ENCODE data around the gene RNF223. TPM values are rescaled to one million over a fixed set of nuclear protein-coding genes. Genes with fewer than 3 reads are reported as not detected.

Gene RNF223
- polyA plus RNA-seq, 1 experiment, result not detected

DNA sequence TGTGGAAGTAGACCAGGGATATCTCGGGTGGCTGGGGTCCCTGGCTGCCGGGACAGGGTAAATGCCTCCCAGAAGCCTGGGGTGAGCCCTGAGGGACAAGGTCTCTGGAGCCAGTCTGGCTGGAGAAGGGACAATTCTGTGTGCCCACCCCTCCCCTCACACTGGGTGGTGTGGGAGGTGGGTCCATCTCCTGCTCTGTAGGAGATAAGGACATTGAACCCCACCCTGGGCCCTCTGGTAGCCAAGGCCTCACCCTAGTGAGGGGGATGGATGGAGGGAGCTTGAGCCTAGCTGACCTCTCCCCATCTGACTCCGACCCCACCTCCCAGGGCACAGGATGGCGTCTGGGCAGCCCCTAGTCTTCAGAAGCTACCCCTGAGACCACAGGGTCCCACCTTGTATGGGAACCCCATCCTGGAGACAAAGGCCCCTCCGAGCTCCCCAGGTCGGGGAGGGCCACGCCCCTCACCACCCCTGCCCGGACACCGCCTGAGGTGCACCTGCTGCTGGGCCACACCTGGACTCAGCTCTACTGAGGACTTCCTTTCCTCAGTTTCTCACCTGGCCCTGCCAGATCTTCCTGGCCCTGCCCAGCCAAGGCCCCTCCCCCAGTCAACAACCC lies 49.8 kb downstream of the RNF223 start:
- no peak for DNase-seq (ENCODE audit: low read depth)
- Histone ChIP-seq H3K27me3 (ENCODE audit: control insufficient read depth, insufficient read depth, low read length) (no peaks in the 10 kb centered on the region), H3K4me3 (ENCODE audit: low read depth, low read length) (no peak overlapping the region), H3K36me3 (ENCODE audit: control insufficient read depth, insufficient read depth, low read length) (peaks cover 19% of the 10 kb centered on the region)
- ChIA-PET CTCF (interaction anchor here (0.6 to 4.7 kb wide), 5 partner anchors 8 to 267 kb away, joined by 3 to 20 read pairs (median 3); partner anchors contain the start of gene ISG15), POLR2A (no interaction called here)
- TF ChIP-seq, protein P1, sequence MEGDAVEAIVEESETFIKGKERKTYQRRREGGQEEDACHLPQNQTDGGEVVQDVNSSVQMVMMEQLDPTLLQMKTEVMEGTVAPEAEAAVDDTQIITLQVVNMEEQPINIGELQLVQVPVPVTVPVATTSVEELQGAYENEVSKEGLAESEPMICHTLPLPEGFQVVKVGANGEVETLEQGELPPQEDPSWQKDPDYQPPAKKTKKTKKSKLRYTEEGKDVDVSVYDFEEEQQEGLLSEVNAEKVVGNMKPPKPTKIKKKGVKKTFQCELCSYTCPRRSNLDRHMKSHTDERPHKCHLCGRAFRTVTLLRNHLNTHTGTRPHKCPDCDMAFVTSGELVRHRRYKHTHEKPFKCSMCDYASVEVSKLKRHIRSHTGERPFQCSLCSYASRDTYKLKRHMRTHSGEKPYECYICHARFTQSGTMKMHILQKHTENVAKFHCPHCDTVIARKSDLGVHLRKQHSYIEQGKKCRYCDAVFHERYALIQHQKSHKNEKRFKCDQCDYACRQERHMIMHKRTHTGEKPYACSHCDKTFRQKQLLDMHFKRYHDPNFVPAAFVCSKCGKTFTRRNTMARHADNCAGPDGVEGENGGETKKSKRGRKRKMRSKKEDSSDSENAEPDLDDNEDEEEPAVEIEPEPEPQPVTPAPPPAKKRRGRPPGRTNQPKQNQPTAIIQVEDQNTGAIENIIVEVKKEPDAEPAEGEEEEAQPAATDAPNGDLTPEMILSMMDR (IDR thresholded peaks at IDR 0.05; ENCODE audit: insufficient read depth, low read depth, low read length), result no peak

DNA sequence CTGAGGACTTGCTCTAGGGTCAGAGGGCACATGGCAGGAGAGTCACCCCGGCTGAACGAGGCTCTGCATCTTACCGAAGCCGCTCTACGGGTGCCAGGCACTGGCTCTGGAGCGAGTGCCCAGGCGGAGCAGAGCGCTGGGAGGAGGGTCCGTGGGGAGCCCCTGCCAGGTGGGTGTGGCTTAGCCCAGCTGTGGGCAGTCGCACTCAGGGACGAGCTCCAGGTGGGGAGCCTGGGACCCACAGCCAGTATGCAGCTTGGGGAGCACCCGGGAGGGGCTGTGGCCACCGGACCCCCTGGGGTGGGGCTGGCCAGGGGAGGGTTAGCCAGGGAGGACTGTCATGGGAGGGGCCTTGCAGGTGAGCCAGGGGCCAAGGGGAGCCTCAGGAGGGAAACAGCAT lies 50.4 kb downstream of the RNF223 start:
- POLR2A ChIA-PET, result no interaction called here
- H3K27me3 ChIP-seq (ENCODE audit: control insufficient read depth, insufficient read depth, low read length), result no peaks in the 10 kb centered on the region
- no peak overlapping the region for H3K4me3 ChIP-seq (ENCODE audit: low read depth, low read length)
- no peak for DNase-seq (ENCODE audit: low read depth)
- H3K36me3 ChIP-seq (ENCODE audit: control insufficient read depth, insufficient read depth, low read length), result peaks cover 19% of the 10 kb centered on the region
- TF ChIP-seq, protein P1 (IDR thresholded peaks at IDR 0.05; ENCODE audit: insufficient read depth, low read depth, low read length), result no peak
- CTCF ChIA-PET, result interaction anchor here (0.6 to 4.7 kb wide), 4 partner anchors 8 to 268 kb away, joined by 3 to 20 read pairs (median 6); partner anchors contain the start of gene ISG15

DNA sequence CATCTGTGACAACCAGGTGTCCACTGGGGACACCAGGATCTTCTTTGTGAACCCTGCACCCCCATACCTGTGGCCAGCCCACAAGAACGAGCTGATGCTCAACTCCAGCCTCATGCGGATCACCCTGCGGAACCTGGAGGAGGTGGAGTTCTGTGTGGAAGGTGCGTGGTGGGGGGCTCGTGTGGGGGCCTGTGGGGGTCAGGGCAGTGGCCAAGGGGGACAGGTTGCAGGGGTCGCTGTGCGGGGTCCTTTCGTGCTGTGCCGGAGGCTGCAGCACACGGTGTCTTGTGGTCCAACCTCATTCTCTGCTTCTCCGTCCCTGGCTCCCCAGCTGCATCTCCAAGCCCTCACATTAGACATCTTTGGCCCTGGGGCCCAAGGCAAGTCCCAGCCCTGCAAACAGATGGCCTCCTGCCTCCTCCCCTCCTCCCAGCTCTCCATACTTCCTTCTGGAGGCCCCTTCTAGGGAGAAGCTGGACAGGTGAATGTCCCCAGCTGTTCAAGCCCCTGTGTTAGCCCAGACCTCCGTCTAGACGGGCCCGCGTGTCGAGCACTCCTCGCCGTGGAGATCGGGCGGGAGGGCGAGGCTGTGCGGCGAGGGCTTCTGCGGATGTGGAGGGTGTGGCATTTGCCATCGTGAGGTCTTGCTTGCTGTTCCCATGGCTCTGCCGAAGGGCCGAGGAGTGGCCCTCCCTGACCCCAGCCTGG lies 51.6 kb downstream of the RNF223 start:
- Histone ChIP-seq H3K4me3 (ENCODE audit: low read depth, low read length) (no peak overlapping the region), H3K27me3 (ENCODE audit: control insufficient read depth, insufficient read depth, low read length) (no peaks in the 10 kb centered on the region), H3K36me3 (ENCODE audit: control insufficient read depth, insufficient read depth, low read length) (peaks cover 17% of the 10 kb centered on the region)
- no peak for DNase-seq (ENCODE audit: low read depth)
- POLR2A ChIA-PET, result no interaction called here
- TF ChIP-seq, protein P1 (IDR thresholded peaks at IDR 0.05; ENCODE audit: insufficient read depth, low read depth, low read length), result no peak
- CTCF ChIA-PET, result interaction anchor here (0.8 to 4.7 kb wide), 2 partner anchors 10 to 42 kb away, joined by 3 to 20 read pairs; no protein-coding TSS in a partner anchor

DNA sequence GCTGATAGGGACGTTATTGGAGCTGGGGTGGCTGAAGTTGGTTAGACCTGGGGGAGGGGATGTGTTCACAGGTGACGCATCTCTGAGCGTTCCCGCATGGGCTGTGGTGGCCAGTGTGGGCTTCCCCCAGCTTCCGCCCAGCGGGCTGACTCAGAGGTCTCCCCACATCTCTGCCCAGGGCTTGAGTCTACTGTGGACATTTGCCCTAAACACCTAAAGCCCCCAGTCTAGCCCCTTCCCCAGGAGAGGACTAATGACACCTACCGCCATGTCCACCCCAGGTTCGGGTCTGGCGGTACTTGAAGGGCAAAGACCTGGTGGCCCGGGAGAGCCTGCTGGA lies 52.2 kb downstream of the RNF223 start:
- POLR2A ChIA-PET, result no interaction called here
- CTCF ChIA-PET, result interaction anchor here (0.8 to 4.7 kb wide), 2 partner anchors 10 to 42 kb away, joined by 3 to 20 read pairs; no protein-coding TSS in a partner anchor
- DNase-seq (ENCODE audit: low read depth), result no peak
- TF ChIP-seq, protein P1 (IDR thresholded peaks at IDR 0.05; ENCODE audit: insufficient read depth, low read depth, low read length), result no peak
- Histone ChIP-seq H3K4me3 (ENCODE audit: low read depth, low read length) (no peak overlapping the region), H3K27me3 (ENCODE audit: control insufficient read depth, insufficient read depth, low read length) (no peaks in the 10 kb centered on the region), H3K36me3 (ENCODE audit: control insufficient read depth, insufficient read depth, low read length) (peaks cover 16% of the 10 kb centered on the region)
